Measurements from ENCODE around the gene ATL2.

Gene ATL2

DNA sequence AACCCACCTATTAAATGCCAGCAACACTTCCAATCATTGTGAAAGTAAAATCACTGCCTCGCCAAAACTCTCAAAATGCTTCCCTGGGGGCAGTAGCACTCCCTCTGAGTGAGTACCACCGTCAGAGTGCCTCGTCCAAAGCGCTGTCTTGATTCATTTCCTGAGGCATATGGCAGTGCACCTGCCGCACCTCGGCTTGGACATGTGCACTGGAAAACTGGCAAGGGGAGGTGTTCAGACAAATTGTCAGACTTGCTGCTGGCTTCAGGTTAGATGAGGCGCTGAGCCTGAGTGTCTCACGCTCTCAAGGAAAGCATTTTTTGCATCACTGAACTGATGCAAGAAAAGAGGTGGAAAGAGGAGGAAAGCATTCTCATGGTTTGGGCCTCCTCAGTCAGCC is 132.8 kb downstream of the ATL2 start:
- H3K4me2 ChIP-seq (ENCODE audit: insufficient read depth, low read length): no peak overlapping the region
- DNase-seq (no peak), ATAC-seq (ENCODE audit: insufficient read depth, low read depth) (no peak)
- H3K4me1 ChIP-seq (ENCODE audit: insufficient read depth, low read length): no peaks in the 10 kb centered on the region
- no peak overlapping the region for H2AFZ ChIP-seq (ENCODE audit: low read depth, low read length)
- TF ChIP-seq, protein P1, sequence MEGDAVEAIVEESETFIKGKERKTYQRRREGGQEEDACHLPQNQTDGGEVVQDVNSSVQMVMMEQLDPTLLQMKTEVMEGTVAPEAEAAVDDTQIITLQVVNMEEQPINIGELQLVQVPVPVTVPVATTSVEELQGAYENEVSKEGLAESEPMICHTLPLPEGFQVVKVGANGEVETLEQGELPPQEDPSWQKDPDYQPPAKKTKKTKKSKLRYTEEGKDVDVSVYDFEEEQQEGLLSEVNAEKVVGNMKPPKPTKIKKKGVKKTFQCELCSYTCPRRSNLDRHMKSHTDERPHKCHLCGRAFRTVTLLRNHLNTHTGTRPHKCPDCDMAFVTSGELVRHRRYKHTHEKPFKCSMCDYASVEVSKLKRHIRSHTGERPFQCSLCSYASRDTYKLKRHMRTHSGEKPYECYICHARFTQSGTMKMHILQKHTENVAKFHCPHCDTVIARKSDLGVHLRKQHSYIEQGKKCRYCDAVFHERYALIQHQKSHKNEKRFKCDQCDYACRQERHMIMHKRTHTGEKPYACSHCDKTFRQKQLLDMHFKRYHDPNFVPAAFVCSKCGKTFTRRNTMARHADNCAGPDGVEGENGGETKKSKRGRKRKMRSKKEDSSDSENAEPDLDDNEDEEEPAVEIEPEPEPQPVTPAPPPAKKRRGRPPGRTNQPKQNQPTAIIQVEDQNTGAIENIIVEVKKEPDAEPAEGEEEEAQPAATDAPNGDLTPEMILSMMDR (IDR thresholded peaks at IDR 0.05; ENCODE audit: borderline replicate concordance, extremely low read depth, low read length, poor library complexity, severe bottlenecking): no peak
- no peak for TF ChIP-seq EZH2 (IDR thresholded peaks at IDR 0.05; ENCODE audit: borderline replicate concordance, low read depth, low read length, severe bottlenecking)
- H3K27ac ChIP-seq (ENCODE audit: low read length): no peak overlapping the region
- H3K79me2 ChIP-seq (ENCODE audit: insufficient read depth, low read length): no peaks in the 10 kb centered on the region
- peaks cover 8% of the 10 kb centered on the region for H3K27me3 ChIP-seq (ENCODE audit: insufficient read depth, low read length, poor library complexity)
- H3K36me3 ChIP-seq (ENCODE audit: insufficient read depth, low read length): no peaks in the 10 kb centered on the region
- no peaks in the 10 kb centered on the region for H4K20me1 ChIP-seq (ENCODE audit: insufficient read depth, low read length)
- H3K9me3 ChIP-seq (ENCODE audit: insufficient read depth, low read length, severe bottlenecking): no peaks in the 10 kb centered on the region
- no peak overlapping the region for H3K4me3 ChIP-seq (ENCODE audit: low read depth in 1 of 2, low read length in 2 of 2)
- no peak overlapping the region for H3K9ac ChIP-seq (ENCODE audit: low read depth, low read length)

All from DND-41 (cell line).